ENCODE data around the gene ZNF428.
A peak's percentile ranks its signal among the peaks of the same experiment; 100 is the strongest.

The ZNF428 gene

GRCh38 chr19:43623889-43624670, 4.7 kb upstream of the ZNF428 start:
- no peaks in the 10 kb centered on the region for H3K36me3 ChIP-seq
- no peaks in the 10 kb centered on the region for H3K27me3 ChIP-seq
- peak; percentile 35 for DNase-seq
- no peak overlapping the region for H3K4me3 ChIP-seq (ENCODE audit: low read depth, low read length)
- no peaks in the 10 kb centered on the region; the same call in 1 of the 2 replicates for H3K9me3 ChIP-seq
- H3K4me1 ChIP-seq, result no peaks in the 10 kb centered on the region
- no peak for TF ChIP-seq CTCF (IDR thresholded peaks at IDR 0.05; ENCODE audit: low read depth, low read length)

DNA sequence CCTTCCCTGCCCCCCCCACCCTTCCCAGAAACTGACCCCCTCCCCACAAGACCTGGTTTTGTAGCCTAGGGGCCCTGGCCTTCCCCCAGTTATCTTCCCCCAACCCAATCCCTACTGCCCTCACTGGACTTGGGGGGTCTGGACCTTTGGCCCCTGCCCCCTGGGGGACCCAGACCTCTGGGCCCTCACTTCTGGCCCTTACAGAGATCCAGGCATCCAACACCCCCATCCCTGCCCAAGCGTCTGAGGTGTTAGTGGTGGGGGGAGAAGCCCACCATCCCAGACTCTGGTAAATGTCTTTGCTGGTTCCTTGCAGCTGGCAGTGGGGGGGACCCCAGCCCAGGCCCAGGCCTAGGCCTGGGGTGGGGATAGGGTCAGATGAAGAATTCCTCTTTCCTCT, 3.5 kb upstream of the ZNF428 start:
- no peak overlapping the region for H3K4me3 ChIP-seq (ENCODE audit: low read depth, low read length)
- no peaks in the 10 kb centered on the region; the same call in 1 of the 2 replicates for H3K9me3 ChIP-seq
- no peak for TF ChIP-seq CTCF (IDR thresholded peaks at IDR 0.05; ENCODE audit: low read depth, low read length)
- no peaks in the 10 kb centered on the region for H3K4me1 ChIP-seq
- H3K36me3 ChIP-seq, result no peaks in the 10 kb centered on the region
- H3K27me3 ChIP-seq, result no peaks in the 10 kb centered on the region
- DNase-seq, result no peak

GRCh38 chr19:43622070-43622469, 2.6 kb upstream of the ZNF428 start:
- no peak for DNase-seq
- H3K4me1 ChIP-seq, result no peaks in the 10 kb centered on the region
- TF ChIP-seq CTCF (IDR thresholded peaks at IDR 0.05; ENCODE audit: low read depth, low read length), result no peak

GRCh38 chr19:43620061-43621001, 902 bp upstream of the ZNF428 start:
- H3K27me3 ChIP-seq, result no peaks in the 10 kb centered on the region
- H3K4me3 ChIP-seq (ENCODE audit: low read depth, low read length), result peak overlapping the region; percentile 83
- no peaks in the 10 kb centered on the region for H3K36me3 ChIP-seq
- DNase-seq, result no peak
- H3K4me1 ChIP-seq, result no peaks in the 10 kb centered on the region
- TF ChIP-seq CTCF (IDR thresholded peaks at IDR 0.05; ENCODE audit: low read depth, low read length), result no peak
- H3K9me3 ChIP-seq, result no peaks in the 10 kb centered on the region

More at GRCh38 chr19:43622070-43622469, 2.6 kb upstream of the ZNF428 start:
- Histone ChIP-seq H3K4me3 (ENCODE audit: low read depth, low read length) (no peak overlapping the region), H3K9me3 (no peaks in the 10 kb centered on the region), H3K36me3 (no peaks in the 10 kb centered on the region), H3K27me3 (no peaks in the 10 kb centered on the region)

- Histone ChIP-seq H3K4me3 (ENCODE audit: low read depth, low read length) (peak overlapping the region; percentile 83), H3K36me3 (peaks cover 3% of the 10 kb centered on the region; the same call in 1 of the 2 replicates), H3K27me3 (no peaks in the 10 kb centered on the region), H3K9me3 (no peaks in the 10 kb centered on the region), H3K4me1 (no peaks in the 10 kb centered on the region)
- no peak for TF ChIP-seq CTCF (IDR thresholded peaks at IDR 0.05; ENCODE audit: low read depth, low read length)
- peak; percentile 58 for DNase-seq
Measured at GRCh38 chr19:43618921-43619261, 538 bp downstream of the ZNF428 start.
